ENCODE measurements around the gene ZC3H10.
A peak's percentile ranks its signal among the peaks of the same experiment; 100 is the strongest.
"Not testable (repeated sequence)": the region's sequence is repeated elsewhere in the genome, so short reads cannot be mapped to it uniquely, and the experiment has no call there.

Gene ZC3H10

GRCh38 chr12:56102683-56103065 lies 15.4 kb upstream of the ZC3H10 start:
- DNase-seq = no peak

DNA sequence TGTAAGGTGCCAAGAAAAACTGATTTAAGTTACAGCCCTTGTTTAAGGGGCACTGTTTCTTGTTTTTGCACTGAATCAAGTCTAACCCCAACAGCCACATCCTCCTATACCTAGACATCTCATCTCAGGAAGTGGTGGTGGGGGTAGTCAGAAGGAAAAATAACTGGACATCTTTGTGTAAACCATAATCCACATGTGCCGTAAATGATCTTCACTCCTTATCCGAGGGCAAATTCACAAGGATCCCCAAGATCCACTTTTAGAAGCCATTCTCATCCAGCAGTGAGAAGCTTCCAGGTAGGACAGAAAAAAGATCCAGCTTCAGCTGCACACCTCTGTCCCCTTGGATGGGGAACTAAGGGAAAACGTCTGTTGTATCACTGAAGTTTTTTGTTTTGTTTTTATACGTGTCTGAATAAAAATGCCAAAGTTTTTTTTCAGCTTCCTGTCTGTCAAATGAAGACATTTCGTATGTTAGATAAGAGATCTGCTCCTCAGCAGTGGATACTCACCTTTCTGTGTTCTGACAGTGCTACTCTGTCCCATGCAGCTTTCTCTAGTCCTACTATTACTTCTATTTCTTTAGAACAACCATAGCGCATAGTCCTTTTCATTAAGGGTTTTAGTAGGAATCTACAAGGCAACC lies 14.9 kb upstream of the ZC3H10 start:
- DNase-seq = no peak

- no peak for DNase-seq
Observed at GRCh38 chr12:56103823-56104108, 14.3 kb upstream of the ZC3H10 start.

DNA sequence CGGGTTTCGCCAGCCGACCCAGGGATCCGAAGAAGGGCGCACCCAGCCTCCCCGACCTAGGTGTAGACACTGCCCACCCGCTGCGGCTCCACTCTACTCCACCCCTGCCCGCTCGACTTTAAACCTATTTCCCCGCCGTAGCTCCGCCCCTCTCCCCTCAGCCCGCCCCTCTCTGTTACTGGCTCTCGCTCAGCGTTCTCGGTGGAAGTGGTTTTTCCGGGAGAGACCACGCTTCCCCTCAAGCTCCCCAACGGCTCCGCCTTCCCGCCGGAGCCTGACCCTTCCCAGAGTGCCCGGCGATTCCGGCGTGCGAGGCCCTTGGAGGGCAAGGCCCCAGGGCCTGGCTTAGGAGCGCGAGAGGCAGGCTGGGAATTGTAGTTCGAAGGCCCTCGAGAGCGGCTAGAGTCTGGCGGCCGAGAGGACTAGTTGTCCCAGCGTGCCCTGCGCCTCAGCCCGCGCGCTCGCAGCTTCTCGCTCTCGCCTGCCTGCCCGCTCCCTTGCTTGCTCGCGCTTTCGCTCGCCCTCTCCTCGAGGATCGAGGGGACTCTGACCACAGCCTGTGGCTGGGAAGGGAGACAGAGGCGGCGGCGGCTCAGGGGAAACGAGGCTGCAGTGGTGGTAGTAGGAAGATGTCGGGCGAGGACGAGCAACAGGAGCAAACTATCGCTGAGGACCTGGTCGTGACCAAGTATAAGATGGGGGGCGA lies 13.8 kb upstream of the ZC3H10 start, which contains the start of gene PA2G4:
TSS of gene PA2G4 (plus strand) at position 451 of the 706 bp plus-strand sequence. CDS start at position 630, 179 bp downstream.
- peak; percentile 99 for DNase-seq

GRCh38 chr12:56104815-56105608 lies 13.1 kb upstream of the ZC3H10 start:
- no peak for DNase-seq

GRCh38 chr12:56105609-56105902 lies 12.5 kb upstream of the ZC3H10 start:
- DNase-seq = no peak

DNA sequence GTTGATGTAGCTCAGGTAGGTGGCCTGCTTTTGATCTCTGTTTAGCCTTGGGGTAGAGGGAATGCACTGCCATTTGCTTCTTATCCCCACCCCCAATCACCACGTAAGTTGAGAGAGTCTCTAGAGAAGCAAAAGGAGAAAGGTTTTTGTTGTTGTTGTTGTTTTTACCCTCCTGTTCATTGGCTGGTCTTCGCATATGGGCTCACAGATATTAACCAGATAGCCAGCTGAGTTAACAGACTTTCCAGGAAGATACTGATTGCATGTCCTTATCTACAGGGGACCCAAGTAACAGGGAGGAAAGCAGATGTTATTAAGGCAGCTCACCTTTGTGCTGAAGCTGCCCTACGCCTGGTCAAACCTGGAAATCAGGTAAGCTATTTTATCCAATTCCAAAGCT lies 10.8 kb upstream of the ZC3H10 start:
- DNase-seq = no peak

DNA sequence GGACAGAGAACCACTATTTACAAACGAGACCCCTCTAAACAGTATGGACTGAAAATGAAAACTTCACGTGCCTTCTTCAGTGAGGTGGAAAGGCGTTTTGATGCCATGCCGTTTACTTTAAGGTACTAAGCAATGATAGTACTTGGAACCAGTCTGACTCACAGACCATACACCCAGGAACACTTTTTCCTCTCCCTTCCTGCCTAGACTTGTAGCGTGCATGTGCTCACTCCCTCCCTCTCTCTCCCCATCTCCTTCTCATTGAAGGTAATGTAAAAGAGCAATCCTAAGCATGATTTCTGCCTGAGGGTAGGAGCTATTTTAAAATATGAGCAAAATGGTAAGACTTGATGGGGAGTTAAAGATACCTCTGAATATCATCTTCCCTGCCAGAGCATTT lies 7.5 kb upstream of the ZC3H10 start:
- no peak for DNase-seq

DNA sequence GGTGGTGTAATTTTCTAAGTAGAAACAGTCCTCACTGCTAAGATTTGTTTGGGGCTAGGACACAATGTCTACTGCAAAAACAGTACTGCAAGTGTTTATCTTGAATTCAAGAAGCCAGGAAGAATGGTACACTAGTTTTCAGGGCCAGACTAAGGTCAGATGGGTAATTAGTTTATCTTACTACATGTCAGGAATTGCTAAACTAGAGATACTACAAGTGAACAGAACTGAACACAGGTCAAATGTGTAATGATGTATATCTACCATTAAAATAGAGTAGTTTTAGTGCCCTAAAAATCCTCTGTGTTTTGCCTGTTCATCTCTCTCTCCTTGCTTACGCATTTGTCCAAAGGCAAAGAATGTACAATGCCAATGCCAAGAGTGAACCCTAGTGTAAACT lies 4.0 kb upstream of the ZC3H10 start:
- DNase-seq = no peak

DNA sequence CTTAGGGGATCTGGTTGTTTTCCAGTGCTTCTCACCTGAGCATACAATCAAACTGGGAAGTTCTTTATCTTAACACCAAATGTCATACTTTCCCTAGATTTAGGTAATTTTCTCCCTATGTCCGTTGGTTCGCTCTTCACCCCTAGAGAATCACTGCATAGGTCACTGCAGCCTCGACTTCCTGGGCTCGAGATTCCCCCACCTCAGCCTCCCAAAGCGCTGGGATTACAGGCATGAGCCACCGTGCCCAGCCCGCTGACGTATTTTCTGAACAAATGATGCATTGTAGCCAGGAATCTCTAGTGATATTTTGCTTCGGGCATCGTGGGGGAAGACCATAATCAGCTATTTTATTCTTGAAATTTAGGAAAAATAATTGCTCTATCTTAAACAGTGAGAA lies 2.7 kb upstream of the ZC3H10 start:
- DNase-seq = no peak

DNA sequence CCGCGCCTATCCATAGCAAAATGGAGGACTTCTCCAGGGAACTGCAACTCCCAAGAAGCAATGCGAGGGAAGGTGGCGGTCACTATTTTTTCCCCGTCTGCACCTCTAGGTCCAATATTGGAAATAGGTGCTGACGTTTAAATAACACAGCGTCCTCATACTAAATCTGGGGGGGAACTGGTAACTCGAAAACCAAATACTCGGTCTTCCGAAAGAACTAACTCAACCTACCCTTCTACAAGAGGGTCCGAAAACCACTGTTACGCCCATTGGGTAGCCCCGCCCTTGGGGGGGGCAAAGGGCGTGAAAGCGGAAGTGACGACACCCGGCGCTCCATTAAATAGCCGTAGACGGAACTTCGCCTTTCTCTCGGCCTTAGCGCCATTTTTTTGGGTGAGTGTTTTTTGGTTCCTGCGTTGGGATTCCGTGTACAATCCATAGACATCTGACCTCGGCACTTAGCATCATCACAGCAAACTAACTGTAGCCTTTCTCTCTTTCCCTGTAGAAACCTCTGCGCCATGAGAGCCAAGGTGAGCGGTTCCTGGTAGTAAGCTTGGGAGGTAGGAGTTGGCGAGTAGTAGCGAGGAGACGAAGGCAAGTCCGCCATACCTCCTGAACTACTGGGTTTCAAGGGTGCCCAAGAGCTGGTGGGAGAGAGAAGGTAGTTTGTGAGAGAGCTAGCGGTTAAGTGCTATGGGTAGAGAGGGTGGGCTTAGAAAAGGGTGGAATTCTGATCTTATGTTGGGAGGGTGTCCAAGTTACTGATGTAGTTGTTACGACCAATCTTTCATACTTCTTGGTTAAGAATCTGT lies 1.6 kb upstream of the ZC3H10 start, which contains the start of gene RPL41:
TSS of gene RPL41 (plus strand) at position 367 of the 815 bp plus-strand sequence.
- peak; percentile 95 for DNase-seq

GRCh38 chr12:56117082-56117706 lies 872 bp upstream of the ZC3H10 start:
- not testable (repeated sequence) for DNase-seq

DNA sequence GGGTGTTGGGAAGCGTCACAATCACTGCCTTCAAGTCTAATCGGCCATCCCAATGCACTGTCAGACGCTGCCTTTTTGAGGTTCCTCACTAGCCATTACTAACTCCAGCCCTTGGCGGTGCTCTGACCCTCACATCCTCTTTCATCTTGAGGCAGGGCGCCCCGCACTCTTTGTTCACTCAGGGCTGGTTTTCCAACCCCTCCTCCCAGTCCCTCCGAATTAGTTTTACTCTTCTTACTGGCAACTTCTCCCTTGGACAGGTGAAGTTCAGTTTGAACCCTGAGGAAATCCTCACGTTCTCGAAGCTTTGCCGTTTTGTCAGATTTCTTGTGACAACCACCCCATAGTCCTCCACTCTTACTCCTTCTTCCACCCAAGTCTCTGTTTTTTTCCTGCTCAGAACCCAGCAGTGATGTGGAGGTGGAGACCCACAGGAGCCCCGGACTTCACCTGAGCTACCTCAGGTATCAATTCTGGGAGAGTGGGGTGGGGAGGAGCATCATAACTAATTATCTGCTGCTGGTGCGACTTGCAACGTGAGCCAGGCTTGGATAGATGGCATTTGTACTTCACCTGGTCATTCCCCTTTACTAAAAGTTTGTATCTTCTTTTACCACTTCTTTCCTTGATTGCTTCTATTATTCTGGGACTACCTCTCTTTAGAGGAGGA lies 757 bp downstream of the ZC3H10 start:
- no peak for DNase-seq

DNA sequence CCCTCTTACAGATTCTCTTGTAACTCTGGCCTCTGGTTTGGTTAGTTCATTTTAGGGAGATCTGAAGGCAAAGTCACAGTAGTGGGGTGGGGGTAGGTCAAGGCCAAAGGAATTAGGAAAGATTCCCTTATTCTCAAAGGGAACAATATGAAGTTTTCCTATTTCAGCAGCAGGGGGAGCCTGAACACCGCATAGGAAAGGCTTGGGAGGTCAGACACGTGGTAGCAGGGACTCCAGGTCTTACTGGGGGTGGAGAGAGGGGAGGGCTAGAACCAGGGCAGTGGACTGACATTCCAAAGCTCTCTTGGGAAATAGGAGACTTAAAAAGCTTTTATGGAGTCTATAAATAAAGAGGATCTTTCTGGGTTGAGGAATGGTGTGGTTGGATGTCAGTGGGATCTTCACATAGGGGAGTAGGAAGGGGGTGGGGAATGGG lies 1.3 kb downstream of the ZC3H10 start:
- peak; percentile 97 for DNase-seq

- no peak for DNase-seq
Observed at GRCh38 chr12:56120158-56120846, 2.2 kb downstream of the ZC3H10 start.

GRCh38 chr12:56121204-56121870 lies 3.3 kb downstream of the ZC3H10 start:
- DNase-seq = no peak

- no peak for DNase-seq
Observed at GRCh38 chr12:56122637-56123036, 4.6 kb downstream of the ZC3H10 start.

DNA sequence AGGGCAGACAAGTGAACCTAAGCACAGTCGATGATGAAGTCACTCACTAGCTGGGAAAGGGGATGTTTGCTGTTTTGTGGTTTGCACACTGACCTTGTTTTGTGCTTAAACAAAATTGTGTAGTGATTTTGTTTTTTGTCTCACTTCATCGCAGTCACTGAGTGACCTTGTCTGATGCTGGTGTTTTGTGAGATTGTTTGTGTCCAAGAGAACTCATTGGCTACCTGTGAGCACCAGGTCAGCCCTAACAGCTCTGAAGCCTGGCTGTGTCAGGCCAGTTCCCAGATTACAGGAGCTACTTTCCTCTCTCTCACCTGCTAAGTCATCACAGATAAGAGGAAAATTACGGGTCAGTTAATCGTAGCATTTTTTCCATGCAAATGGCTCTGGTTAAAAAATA lies 6.1 kb downstream of the ZC3H10 start:
- no peak for DNase-seq

GRCh38 chr12:56126732-56127239 lies 8.7 kb downstream of the ZC3H10 start:
- no peak for DNase-seq

DNA sequence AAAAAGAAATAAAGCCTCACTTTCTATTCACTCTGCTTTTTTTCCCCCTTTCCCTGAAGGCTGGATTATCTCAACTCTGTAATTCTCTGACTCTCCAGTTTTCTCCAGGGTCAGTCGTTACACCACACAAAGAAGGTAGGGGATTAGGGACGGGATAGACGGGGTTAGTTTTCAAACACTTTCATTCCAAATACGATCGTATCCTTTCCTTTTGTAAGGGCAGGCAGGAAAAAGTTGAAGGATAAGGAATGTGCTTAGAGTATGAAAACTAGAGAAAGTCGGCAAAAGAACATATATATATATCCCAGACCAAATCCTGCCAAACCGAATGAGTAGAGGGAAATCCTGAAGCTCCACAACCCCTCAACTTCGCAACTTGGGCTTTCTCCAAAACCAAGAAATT lies 9.4 kb downstream of the ZC3H10 start:
- DNase-seq = no peak
